Upper lobe of right lung (tissue), 1 donor: ENCODE measurements around the gene PKMYT1. TPM values are rescaled to one million over a fixed set of nuclear protein-coding genes. Genes with fewer than 3 reads are reported as not detected.
A peak's percentile ranks its signal among the peaks of the same experiment; 100 is the strongest.

ENCODE experiments used
- ATAC-seq: fragments of 200-7000 bp; cut with Tn5 transposase; one replicate; pipeline ENCODE4 v1.9.1; 2020; ENCODE audit warnings: mild to moderate bottlenecking, moderate library complexity
- DNase-seq: peaks from one replicate; pipeline ENCODE4 v3.0.0-alpha.2; 2020
- H3K27ac ChIP-seq: fragments of 200-600 bp; one replicate; pipeline ENCODE4 v1.8.0; 2022
- H3K27me3 ChIP-seq: fragments of 200-600 bp; one replicate; pipeline ENCODE4 v1.8.0; 2022; ENCODE audit warnings: mild to moderate bottlenecking
- H3K36me3 ChIP-seq: fragments of 200-600 bp; one replicate; pipeline ENCODE4 v1.8.0; 2022
- H3K4me1 ChIP-seq: fragments of 200-600 bp; one replicate; pipeline ENCODE4 v1.8.0; 2022
- H3K4me3 ChIP-seq: fragments of 200-600 bp; one replicate; pipeline ENCODE4 v1.8.0; 2022; ENCODE audit warnings: mild to moderate bottlenecking
- H3K9me3 ChIP-seq: fragments of 200-600 bp; one replicate; pipeline ENCODE4 v1.8.0; 2022
- intact Hi-C: fragments of 100-400 bp; cut with DNase I; formaldehyde crosslinking; loops from one replicate; pipeline ENCODE4 v1.11.0; 2022
- total RNA-seq: library from RNA; stranded (reverse); fragmentation: NEBNext Ultra II Directional; extraction: Animal tissue kit (Norgen Biotek cat#: 25700); gene quantifications from one replicate; pipeline ENCODE4 v1.2.1, GENCODE V29; 2021
- TF ChIP-seq, protein P1 (sequence below): fragments of 200-600 bp; IDR thresholded peaks from one replicate; pipeline ENCODE4 v1.8.0; 2022; ENCODE audit warnings: antibody characterized with exemption
- donor health status: DM: no; HTN: yes; CAD: no; lungs with severe emphysema.

The PKMYT1 gene
- total RNA-seq, 1 donor from 2014 or later = 3.8 TPM

DNA sequence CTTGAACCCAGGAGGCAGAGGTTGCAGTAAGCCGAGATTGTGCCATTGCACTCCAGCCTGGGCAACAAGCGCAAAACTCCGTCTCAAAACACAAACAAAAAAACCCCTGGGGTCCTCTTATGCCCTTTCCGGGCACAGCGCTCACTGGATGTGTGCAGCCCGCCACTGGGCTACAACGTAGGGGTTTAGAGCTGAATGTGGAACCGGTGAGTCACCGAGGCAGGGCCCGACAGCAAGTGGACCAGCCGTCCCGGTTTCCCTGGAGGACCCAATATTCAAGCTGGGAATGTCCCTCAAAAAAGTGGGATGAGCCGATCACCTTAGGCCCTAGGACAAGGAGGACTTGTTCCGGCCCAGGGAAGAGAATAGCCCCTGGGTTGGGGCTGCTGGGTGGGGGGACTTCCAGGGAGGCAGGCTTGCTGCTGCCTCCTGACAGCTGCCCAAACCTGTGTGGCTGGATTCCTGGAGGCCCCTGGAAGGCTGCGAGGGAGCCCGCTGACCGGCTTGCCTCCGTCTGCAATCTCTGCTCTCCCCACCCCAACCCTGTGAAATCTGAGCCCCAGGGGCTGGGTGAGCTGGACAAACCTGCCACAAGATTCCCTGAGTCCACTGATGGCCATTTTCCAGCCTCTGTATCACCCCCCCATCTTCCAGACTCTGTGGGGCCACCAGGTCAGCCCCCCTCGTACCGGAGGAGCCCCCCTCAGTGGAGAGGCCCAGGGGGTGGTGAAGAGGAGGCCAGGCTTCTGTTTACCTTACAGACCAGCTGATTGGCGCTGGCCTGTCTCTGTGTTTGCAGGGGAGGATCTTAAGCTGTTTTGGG lies 29.5 kb upstream of the PKMYT1 start:
- H3K27ac ChIP-seq = peak overlapping the region; percentile 78

DNA sequence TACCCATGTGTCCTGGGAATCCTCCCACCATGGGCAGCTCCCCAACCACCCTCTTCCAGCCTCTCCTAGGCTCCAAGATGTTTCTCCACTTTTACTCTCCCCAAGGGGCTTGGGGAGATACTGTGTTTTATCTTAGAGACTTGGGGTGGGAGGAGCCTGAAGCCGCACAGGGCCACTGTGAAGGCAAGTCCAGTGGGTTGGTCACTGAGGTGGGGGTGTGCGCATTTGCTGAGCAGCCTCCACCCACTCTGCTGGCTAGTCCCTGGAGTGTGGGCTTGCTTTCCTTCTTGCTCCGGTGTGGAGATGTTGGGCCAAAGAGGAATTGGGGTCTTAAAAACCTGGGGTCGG lies 28.4 kb upstream of the PKMYT1 start:
- DNase-seq = no peak
- TF ChIP-seq, protein P1, sequence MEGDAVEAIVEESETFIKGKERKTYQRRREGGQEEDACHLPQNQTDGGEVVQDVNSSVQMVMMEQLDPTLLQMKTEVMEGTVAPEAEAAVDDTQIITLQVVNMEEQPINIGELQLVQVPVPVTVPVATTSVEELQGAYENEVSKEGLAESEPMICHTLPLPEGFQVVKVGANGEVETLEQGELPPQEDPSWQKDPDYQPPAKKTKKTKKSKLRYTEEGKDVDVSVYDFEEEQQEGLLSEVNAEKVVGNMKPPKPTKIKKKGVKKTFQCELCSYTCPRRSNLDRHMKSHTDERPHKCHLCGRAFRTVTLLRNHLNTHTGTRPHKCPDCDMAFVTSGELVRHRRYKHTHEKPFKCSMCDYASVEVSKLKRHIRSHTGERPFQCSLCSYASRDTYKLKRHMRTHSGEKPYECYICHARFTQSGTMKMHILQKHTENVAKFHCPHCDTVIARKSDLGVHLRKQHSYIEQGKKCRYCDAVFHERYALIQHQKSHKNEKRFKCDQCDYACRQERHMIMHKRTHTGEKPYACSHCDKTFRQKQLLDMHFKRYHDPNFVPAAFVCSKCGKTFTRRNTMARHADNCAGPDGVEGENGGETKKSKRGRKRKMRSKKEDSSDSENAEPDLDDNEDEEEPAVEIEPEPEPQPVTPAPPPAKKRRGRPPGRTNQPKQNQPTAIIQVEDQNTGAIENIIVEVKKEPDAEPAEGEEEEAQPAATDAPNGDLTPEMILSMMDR = no peak
- Histone ChIP-seq H3K27ac (no peak overlapping the region), H3K27me3 (peaks cover 32% of the 10 kb centered on the region), H3K4me3 (no peak overlapping the region), H3K9me3 (no peaks in the 10 kb centered on the region), H3K36me3 (no peaks in the 10 kb centered on the region), H3K4me1 (peaks cover 22% of the 10 kb centered on the region)
- ATAC-seq = no peak
- intact Hi-C loops = no loop called here

More for the DNA sequence above, 29.5 kb upstream of the PKMYT1 start:
- peak; percentile 90 for DNase-seq
- peak; percentile 71 for ATAC-seq
- intact Hi-C loops = no loop called here
- peaks cover 22% of the 10 kb centered on the region for H3K4me1 ChIP-seq
- no peaks in the 10 kb centered on the region for H3K9me3 ChIP-seq
- TF ChIP-seq, protein P1 = no peak
- H3K4me3 ChIP-seq = no peak overlapping the region
- peaks cover 33% of the 10 kb centered on the region for H3K27me3 ChIP-seq
- H3K36me3 ChIP-seq = no peaks in the 10 kb centered on the region

DNA sequence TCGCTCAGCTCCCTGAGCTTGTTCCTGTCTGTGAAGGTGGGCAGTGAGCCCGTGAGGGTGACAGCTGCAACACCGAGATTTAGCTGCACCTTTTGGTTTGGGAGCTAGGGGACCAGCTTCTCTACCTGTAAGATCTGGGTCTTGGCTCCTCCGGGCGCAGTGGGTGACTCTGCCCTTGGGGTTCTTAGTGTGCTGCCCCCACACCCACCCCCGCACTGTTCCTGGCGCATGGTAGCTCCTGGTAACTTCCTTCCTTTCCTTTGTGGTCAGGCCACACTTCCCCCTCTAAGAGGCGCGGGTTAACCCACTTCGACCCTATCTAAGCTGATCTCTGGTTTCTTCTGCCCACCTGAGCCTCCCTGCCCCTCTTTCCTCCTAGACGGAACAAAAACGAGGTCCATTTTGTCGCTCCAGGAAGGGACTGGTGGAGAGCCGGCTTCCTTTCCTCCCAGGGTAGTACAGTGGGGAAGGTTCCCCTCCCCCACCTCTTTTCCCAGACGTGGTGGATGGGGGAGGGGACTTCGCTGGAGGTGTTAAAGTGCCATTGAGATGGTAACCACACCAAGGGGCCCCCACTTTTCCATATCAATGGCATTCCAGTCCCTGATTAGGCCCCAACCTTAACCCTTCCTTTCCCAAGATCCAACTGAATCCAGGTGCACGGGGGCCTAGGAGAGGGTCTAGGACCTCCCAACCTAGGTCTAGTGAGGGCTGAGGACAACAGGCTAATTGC lies 27.9 kb upstream of the PKMYT1 start:
- intact Hi-C loops = no loop called here
- Histone ChIP-seq H3K27me3 (peaks cover 27% of the 10 kb centered on the region), H3K9me3 (no peaks in the 10 kb centered on the region), H3K4me1 (peaks cover 22% of the 10 kb centered on the region), H3K4me3 (no peak overlapping the region), H3K27ac (peak overlapping the region; percentile 45), H3K36me3 (no peaks in the 10 kb centered on the region)
- ATAC-seq (no peak), DNase-seq (peak; percentile 84)
- TF ChIP-seq, protein P1 = no peak

DNA sequence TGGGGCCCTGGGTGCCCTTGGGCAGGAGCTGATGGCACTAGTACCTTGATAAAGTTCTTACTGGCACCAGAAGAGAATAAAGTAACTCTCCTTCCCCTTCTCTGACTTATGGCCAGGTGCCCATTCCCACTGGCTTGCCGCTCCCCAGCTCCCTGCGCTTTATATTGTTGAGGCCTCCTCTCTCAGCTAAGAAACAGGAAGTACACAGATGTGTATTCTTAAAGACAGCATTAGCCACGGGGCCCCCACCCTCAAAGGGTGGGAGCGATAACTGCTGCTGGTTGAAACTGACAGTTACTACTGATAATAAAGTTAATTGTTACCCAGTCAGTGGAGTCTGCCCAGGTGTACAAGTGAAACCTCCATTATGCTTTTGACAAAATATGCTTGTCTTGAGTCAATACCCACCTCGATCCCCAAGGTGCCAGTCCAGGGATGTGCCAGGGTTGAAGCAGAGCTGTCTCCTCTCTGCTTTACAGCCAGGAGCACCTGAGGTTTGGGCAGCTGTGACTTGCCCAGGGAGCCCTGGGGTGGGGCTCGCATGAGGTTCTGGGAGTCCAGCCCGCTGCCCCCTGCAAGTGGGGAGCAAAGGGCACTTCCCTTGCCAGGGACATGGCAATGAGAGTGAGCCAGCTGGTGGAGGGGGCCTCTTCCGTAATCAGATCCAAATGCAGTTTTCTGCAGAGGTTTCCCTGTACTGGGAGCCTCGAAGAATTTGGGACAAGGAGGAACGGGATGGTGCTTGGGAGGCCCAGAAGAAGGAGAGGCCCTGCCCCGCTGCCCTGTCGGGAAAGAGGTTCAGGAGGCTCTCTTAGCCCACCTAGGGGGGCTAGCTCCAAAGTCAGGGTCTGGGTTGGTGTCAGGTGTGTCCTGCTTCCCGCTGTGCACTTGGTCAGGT lies 27.1 kb upstream of the PKMYT1 start:
- H3K36me3 ChIP-seq = no peaks in the 10 kb centered on the region
- TF ChIP-seq, protein P1 = no peak
- intact Hi-C loops = no loop called here
- no peak overlapping the region for H3K4me3 ChIP-seq
- no peaks in the 10 kb centered on the region for H3K9me3 ChIP-seq
- H3K27ac ChIP-seq = peak overlapping the region; percentile 45
- ATAC-seq (no peak), DNase-seq (no peak)
- H3K4me1 ChIP-seq = peaks cover 22% of the 10 kb centered on the region
- peaks cover 27% of the 10 kb centered on the region for H3K27me3 ChIP-seq

DNA sequence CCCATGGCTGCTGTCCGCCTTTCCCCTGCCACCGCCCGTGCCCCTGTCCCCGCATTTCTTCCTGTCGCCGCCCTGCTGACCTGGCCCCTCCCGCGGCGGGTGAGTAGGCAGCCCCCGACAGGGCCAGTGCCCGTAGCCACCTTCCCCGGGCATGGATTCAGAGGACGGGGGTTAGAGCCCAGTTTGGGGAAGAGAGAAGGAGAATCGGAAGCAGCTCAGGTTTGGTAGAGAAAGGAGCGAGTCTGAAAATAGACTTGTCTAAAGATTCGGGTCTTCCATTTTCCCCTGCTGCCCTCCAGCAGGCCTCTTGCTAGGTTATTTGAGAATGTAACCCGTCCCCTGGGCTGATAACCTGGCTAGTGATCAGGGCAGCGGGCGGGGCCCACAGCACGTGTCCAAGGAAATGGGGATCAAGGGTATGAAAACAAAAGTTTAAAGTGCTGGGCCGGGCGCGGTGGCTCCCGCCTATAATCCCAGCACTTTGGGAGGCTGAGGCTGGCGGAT lies 24.6 kb upstream of the PKMYT1 start:
- Histone ChIP-seq H3K27ac (peak overlapping the region; percentile 60), H3K4me3 (peak overlapping the region; percentile 37), H3K4me1 (peaks cover 19% of the 10 kb centered on the region), H3K27me3 (peaks cover 20% of the 10 kb centered on the region), H3K36me3 (no peaks in the 10 kb centered on the region), H3K9me3 (no peaks in the 10 kb centered on the region)
- ATAC-seq = peak; percentile 6
- TF ChIP-seq, protein P1 = no peak
- intact Hi-C loops = no loop called here
- peak; percentile 83 for DNase-seq
